ENCODE results near the gene COL1A1. TPM values are rescaled to one million over a fixed set of nuclear protein-coding genes. Genes with fewer than 3 reads are reported as not detected.

COL1A1 gene
- total and polyA plus RNA-seq, 2 of the 13 experiments (the other 11 are each of a cell fraction or from before 2014, with no cell fraction given), result 0.05 TPM; not detected in 1

GRCh38 chr17:50149417-50150353 lies 51.7 kb downstream of the COL1A1 start (continued):
- TF ChIP-seq HIC2 (CRISPR knock-in tag; IDR thresholded peaks at IDR 0.05; ENCODE audit: low read depth) (no peak; the same call in 1 of the 2 replicates), ZNF33A (CRISPR knock-in tag; IDR thresholded peaks at IDR 0.05; ENCODE audit: borderline replicate concordance) (no peak), ZNF468 (CRISPR knock-in tag; IDR thresholded peaks at IDR 0.05) (no peak), RARG (CRISPR knock-in tag; IDR thresholded peaks at IDR 0.05; ENCODE audit: low read depth) (no peak), ZNF20 (CRISPR knock-in tag; IDR thresholded peaks at IDR 0.05) (no peak), ZBTB38 (CRISPR knock-in tag; IDR thresholded peaks at IDR 0.05) (no peak), SOX6 (IDR thresholded peaks at IDR 0.05) (no peak), SOX6 (CRISPR knock-in tag; IDR thresholded peaks at IDR 0.05) (0 out of 2 replicates have a peak, but pooled peaks have one; percentile 16), ZNF781 (CRISPR knock-in tag; IDR thresholded peaks at IDR 0.05; ENCODE audit: borderline replicate concordance, not compliant biosample characterization) (no peak), ZNF543 (CRISPR knock-in tag; IDR thresholded peaks at IDR 0.05) (no peak), RAD51 (IDR thresholded peaks at IDR 0.05; ENCODE audit: borderline replicate concordance) (no peak), E2F5 (CRISPR knock-in tag; conservative IDR thresholded peaks at IDR 0.05) (no peak), RXRB (CRISPR knock-in tag; IDR thresholded peaks at IDR 0.05; ENCODE audit: borderline replicate concordance) (no peak), SKIL (CRISPR knock-in tag; IDR thresholded peaks at IDR 0.05; ENCODE audit: borderline replicate concordance) (no peak), ZNF407 (CRISPR knock-in tag; IDR thresholded peaks at IDR 0.05; ENCODE audit: not compliant biosample characterization) (peak; percentile 21)
